HuH-7 (cell line): ENCODE results near the gene TSC22D1.

ENCODE experiments used
- DNase-seq: peaks from one replicate; pipeline ENCODE4 v3.0.0; 2011; ENCODE audit warnings: low spot score

TSC22D1 gene

GRCh38 chr13:44382635-44383145, 193.4 kb downstream of the TSC22D1 start:
- no peak for DNase-seq
